HepG2 (cell line): ENCODE measurements around the gene CST3. TPM values are rescaled to one million over a fixed set of nuclear protein-coding genes. Genes with fewer than 3 reads are reported as not detected.
A peak's percentile ranks its signal among the peaks of the same experiment; 100 is the strongest.

Experiments used
- DMAP1 ChIP-seq: IDR thresholded peaks from 2 replicates; pipeline ENCODE4 v1.6.1; 2016
- DR1 ChIP-seq: sonication (generic); formaldehyde crosslinking; IDR thresholded peaks from 2 replicates; pipeline ENCODE4 v1.8.0; 2021; ENCODE audit warnings: mild to moderate bottlenecking, missing genetic modification reagents, inconsistent platforms
- FLYWCH1 ChIP-seq: sonication (generic); formaldehyde crosslinking; IDR thresholded peaks from 2 replicates; pipeline ENCODE4 v1.8.1; 2023; ENCODE audit warnings: mild to moderate bottlenecking, missing genetic modification reagents
- FOSL1 ChIP-seq: sonication (generic); formaldehyde crosslinking; IDR thresholded peaks from 2 replicates; pipeline ENCODE4 v1.9.0; 2021; ENCODE audit warnings: missing genetic modification reagents, borderline replicate concordance
- FOXC1 ChIP-seq: sonication (generic); formaldehyde crosslinking; IDR thresholded peaks from 2 replicates; pipeline ENCODE4 v1.8.0; 2022; ENCODE audit warnings: mild to moderate bottlenecking, missing genetic modification reagents, borderline replicate concordance
- FOXM1 ChIP-seq: sonication (generic); formaldehyde crosslinking; IDR thresholded peaks from 2 replicates; pipeline ENCODE4 v1.5.0; 2020; ENCODE audit warnings: missing genetic modification reagents
- HBP1 ChIP-seq: IDR thresholded peaks from 2 replicates; pipeline ENCODE4 v1.6.1; 2016; ENCODE audit warnings: low read depth, control low read depth
- KDM5B ChIP-seq: sonication (generic); formaldehyde crosslinking; IDR thresholded peaks from 2 replicates; pipeline ENCODE4 v1.4.0; 2020; ENCODE audit warnings: missing genetic modification reagents, mild to moderate bottlenecking, borderline replicate concordance
- NR3C1 ChIP-seq: sonication (generic); formaldehyde crosslinking; IDR thresholded peaks from 2 replicates; pipeline ENCODE4 v1.4.0; 2020; ENCODE audit warnings: missing genetic modification reagents
- NRL ChIP-seq: sonication (generic); formaldehyde crosslinking; IDR thresholded peaks from 2 replicates; pipeline ENCODE4 v1.5.0; 2020; ENCODE audit warnings: missing genetic modification reagents, mild to moderate bottlenecking, moderate library complexity, borderline replicate concordance
- PCBP2 ChIP-seq: fragments of 200-400 bp; formaldehyde crosslinking; optimal IDR thresholded peaks from 2 replicates; pipeline ENCODE3; 2018; ENCODE audit warnings: low read length, low read depth; ENCODE audit not compliant: poor library complexity, severe bottlenecking
- PHF21A ChIP-seq: sonication (generic); formaldehyde crosslinking; IDR thresholded peaks from 2 replicates; pipeline ENCODE4 v1.5.0; 2020; ENCODE audit warnings: mild to moderate bottlenecking, missing genetic modification reagents
- RELA ChIP-seq: sonication (generic); formaldehyde crosslinking; IDR thresholded peaks from 2 replicates; pipeline ENCODE4 v1.4.0; 2020; ENCODE audit warnings: missing genetic modification reagents
- RFXANK ChIP-seq: IDR thresholded peaks from 2 replicates; pipeline ENCODE4 v1.6.1; 2016
- SETDB1 ChIP-seq: sonication (generic); formaldehyde crosslinking; IDR thresholded peaks from 2 replicates; pipeline ENCODE4 v1.5.1; 2020; ENCODE audit warnings: missing genetic modification reagents, mild to moderate bottlenecking, borderline replicate concordance
- SNAPC2 ChIP-seq: sonication (generic); formaldehyde crosslinking; IDR thresholded peaks from 2 replicates; pipeline ENCODE4 v1.8.1; 2022; ENCODE audit warnings: mild to moderate bottlenecking, missing genetic modification reagents
- SRSF4 ChIP-seq: fragments of 200-400 bp; formaldehyde crosslinking; IDR thresholded peaks from one replicate; pipeline ENCODE4 v1.6.1; 2018; ENCODE audit warnings: mild to moderate bottlenecking, low read depth, low read length, moderate library complexity; ENCODE audit not compliant: poor library complexity, severe bottlenecking
- ZNF143 ChIP-seq: sonication (generic); formaldehyde crosslinking; IDR thresholded peaks from 2 replicates; pipeline ENCODE4 v1.4.0; 2020; ENCODE audit warnings: missing genetic modification reagents
- ZNF292 ChIP-seq: sonication (generic); formaldehyde crosslinking; IDR thresholded peaks from 2 replicates; pipeline ENCODE4 v1.8.1; 2022; ENCODE audit warnings: mild to moderate bottlenecking, low read depth, missing genetic modification reagents, borderline replicate concordance
- ZNF317 ChIP-seq: sonication (generic); formaldehyde crosslinking; IDR thresholded peaks from 2 replicates; pipeline ENCODE4 v1.5.0; 2020; ENCODE audit warnings: mild to moderate bottlenecking, missing genetic modification reagents
- ZNF550 ChIP-seq: sonication (generic); formaldehyde crosslinking; IDR thresholded peaks from 2 replicates; pipeline ENCODE4 v1.4.0; 2020; ENCODE audit warnings: mild to moderate bottlenecking, missing genetic modification reagents, borderline replicate concordance
- polyA plus RNA-seq, 8 experiments: library from polyadenylated mRNA; depleted of rRNA in 3 of 8; stranded (reverse) in 7 of 8; unstranded in 1 of 8; fragments of >200 nt; fragmentation: Illumina TruSeq in 4 of 8; extraction: Trizol in 4 of 8; gene quantifications; 2 replicates each; pipeline versions ENCODE4 v1.2.1 to v1.2.3, GENCODE V29; 2011 to 2016; ENCODE audit warnings: low read depth in 4 of 8, missing spikeins in 1 of 8, mixed read lengths in 1 of 8; ENCODE audit not compliant: insufficient read depth in 1 of 8
- total RNA-seq, 5 experiments: library from RNA; depleted of rRNA; stranded (reverse); fragments of >200 nt; fragmentation: Illumina TruSeq; extraction: Trizol; gene quantifications; 2 replicates each; pipeline ENCODE4 v1.2.3, GENCODE V29; 2016; ENCODE audit warnings: low read depth in 1 of 5
- TF ChIP-seq, protein P1 (sequence below): sonication (generic); formaldehyde crosslinking; conservative IDR thresholded peaks from 2 replicates; pipeline ENCODE4 v1.4.0; 2020; ENCODE audit warnings: missing genetic modification reagents
- TF ChIP-seq, protein P2 (sequence below): sonication (generic); formaldehyde crosslinking; IDR thresholded peaks from 2 replicates; pipeline ENCODE4 v1.4.0; 2020; ENCODE audit warnings: mild to moderate bottlenecking, missing genetic modification reagents
- TF ChIP-seq, protein P3 (sequence below): sonication (generic); formaldehyde crosslinking; IDR thresholded peaks from 2 replicates; pipeline ENCODE4 v1.8.0; 2022; ENCODE audit warnings: missing genetic modification reagents, mild to moderate bottlenecking, inconsistent platforms, borderline replicate concordance

CST3 gene
- total and polyA plus RNA-seq, 2 of the 13 experiments (the other 11 are each of a cell fraction or from before 2014, with no cell fraction given): 690 to 1,005 TPM

- 0 out of 2 replicates have a peak, but pooled peaks have one; percentile 7 for TF ChIP-seq FOSL1 (CRISPR knock-in tag)
- no peak for TF ChIP-seq ZNF292
- no peak for TF ChIP-seq SETDB1 (CRISPR knock-in tag)
- no peak for TF ChIP-seq KDM5B (CRISPR knock-in tag)
- no peak for TF ChIP-seq ZNF143 (CRISPR knock-in tag)
- TF ChIP-seq RELA: no peak
- no peak for TF ChIP-seq DR1 (CRISPR knock-in tag)
- TF ChIP-seq, protein P1, sequence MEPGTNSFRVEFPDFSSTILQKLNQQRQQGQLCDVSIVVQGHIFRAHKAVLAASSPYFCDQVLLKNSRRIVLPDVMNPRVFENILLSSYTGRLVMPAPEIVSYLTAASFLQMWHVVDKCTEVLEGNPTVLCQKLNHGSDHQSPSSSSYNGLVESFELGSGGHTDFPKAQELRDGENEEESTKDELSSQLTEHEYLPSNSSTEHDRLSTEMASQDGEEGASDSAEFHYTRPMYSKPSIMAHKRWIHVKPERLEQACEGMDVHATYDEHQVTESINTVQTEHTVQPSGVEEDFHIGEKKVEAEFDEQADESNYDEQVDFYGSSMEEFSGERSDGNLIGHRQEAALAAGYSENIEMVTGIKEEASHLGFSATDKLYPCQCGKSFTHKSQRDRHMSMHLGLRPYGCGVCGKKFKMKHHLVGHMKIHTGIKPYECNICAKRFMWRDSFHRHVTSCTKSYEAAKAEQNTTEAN (CRISPR knock-in tag): no peak
- TF ChIP-seq FOXC1: no peak
- no peak for TF ChIP-seq DMAP1
- no peak for TF ChIP-seq SRSF4
- TF ChIP-seq, protein P2, sequence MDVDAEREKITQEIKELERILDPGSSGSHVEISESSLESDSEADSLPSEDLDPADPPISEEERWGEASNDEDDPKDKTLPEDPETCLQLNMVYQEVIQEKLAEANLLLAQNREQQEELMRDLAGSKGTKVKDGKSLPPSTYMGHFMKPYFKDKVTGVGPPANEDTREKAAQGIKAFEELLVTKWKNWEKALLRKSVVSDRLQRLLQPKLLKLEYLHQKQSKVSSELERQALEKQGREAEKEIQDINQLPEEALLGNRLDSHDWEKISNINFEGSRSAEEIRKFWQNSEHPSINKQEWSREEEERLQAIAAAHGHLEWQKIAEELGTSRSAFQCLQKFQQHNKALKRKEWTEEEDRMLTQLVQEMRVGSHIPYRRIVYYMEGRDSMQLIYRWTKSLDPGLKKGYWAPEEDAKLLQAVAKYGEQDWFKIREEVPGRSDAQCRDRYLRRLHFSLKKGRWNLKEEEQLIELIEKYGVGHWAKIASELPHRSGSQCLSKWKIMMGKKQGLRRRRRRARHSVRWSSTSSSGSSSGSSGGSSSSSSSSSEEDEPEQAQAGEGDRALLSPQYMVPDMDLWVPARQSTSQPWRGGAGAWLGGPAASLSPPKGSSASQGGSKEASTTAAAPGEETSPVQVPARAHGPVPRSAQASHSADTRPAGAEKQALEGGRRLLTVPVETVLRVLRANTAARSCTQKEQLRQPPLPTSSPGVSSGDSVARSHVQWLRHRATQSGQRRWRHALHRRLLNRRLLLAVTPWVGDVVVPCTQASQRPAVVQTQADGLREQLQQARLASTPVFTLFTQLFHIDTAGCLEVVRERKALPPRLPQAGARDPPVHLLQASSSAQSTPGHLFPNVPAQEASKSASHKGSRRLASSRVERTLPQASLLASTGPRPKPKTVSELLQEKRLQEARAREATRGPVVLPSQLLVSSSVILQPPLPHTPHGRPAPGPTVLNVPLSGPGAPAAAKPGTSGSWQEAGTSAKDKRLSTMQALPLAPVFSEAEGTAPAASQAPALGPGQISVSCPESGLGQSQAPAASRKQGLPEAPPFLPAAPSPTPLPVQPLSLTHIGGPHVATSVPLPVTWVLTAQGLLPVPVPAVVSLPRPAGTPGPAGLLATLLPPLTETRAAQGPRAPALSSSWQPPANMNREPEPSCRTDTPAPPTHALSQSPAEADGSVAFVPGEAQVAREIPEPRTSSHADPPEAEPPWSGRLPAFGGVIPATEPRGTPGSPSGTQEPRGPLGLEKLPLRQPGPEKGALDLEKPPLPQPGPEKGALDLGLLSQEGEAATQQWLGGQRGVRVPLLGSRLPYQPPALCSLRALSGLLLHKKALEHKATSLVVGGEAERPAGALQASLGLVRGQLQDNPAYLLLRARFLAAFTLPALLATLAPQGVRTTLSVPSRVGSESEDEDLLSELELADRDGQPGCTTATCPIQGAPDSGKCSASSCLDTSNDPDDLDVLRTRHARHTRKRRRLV (CRISPR knock-in tag): no peak
- TF ChIP-seq NRL (CRISPR knock-in tag): no peak
- no peak for TF ChIP-seq RFXANK (CRISPR knock-in tag)
- TF ChIP-seq SNAPC2 (CRISPR knock-in tag): no peak
- TF ChIP-seq, protein P3, sequence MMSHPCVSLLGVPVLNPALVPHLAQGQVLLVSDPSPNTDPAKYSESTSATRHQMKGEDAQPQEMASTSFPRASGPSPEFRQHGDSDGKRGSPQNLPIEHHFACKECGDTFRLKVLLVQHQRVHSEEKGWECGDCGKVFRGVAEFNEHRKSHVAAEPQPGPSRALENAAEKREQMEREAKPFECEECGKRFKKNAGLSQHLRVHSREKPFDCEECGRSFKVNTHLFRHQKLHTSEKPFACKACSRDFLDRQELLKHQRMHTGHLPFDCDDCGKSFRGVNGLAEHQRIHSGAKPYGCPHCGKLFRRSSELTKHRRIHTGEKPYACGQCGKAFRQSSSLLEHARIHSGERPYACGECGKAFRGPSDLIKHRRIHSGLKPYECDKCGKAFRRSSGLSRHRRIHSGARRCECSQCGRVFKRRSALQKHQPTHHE: no peak
- no peak for TF ChIP-seq NR3C1 (CRISPR knock-in tag)
- no peak for TF ChIP-seq FOXM1 (CRISPR knock-in tag)
- no peak for TF ChIP-seq ZNF550 (CRISPR knock-in tag)
- TF ChIP-seq FLYWCH1: no peak
- TF ChIP-seq PCBP2: no peak
- TF ChIP-seq PHF21A (CRISPR knock-in tag): no peak
- TF ChIP-seq HBP1: 0 out of 2 replicates have a peak, but pooled peaks have one; percentile 59
- no peak for TF ChIP-seq ZNF317
Observed at GRCh38 chr20:23606652-23607049, 31.1 kb downstream of the CST3 start (continued).
